ENCODE results near the gene BRMS1L.

GRCh38 chr14:35810963-35811362 is 15.2 kb upstream of the BRMS1L start:
- TF ChIP-seq CTCF (IDR thresholded peaks at IDR 0.05), result no peak
- no peak for TF ChIP-seq USF1 (IDR thresholded peaks at IDR 0.05; ENCODE audit: borderline replicate concordance, low read depth)
- TF ChIP-seq FOXJ3 (CRISPR knock-in tag; IDR thresholded peaks at IDR 0.05), result no peak
- TF ChIP-seq TEAD4 (IDR thresholded peaks at IDR 0.05; ENCODE audit: borderline replicate concordance, insufficient read depth), result no peak
- TF ChIP-seq MAX (IDR thresholded peaks at IDR 0.05; ENCODE audit: low read depth), result no peak

Data from SK-N-SH (cell line).